Measurements from ENCODE around the gene TRIM7. TPM values are rescaled to one million over a fixed set of nuclear protein-coding genes. Genes with fewer than 3 reads are reported as not detected.
A peak's percentile ranks its signal among the peaks of the same experiment; 100 is the strongest.

TRIM7 gene
- total and polyA plus RNA-seq, 9 of the 15 experiments (the other 6 are each of a cell fraction or from before 2014, with no cell fraction given): 2.6 to 14.9 (median 8.9) TPM

- TF ChIP-seq HBP1 (CRISPR knock-in tag; IDR thresholded peaks at IDR 0.05) (peak; percentile 76), EP300 (IDR thresholded peaks at IDR 0.05; ENCODE audit: low read length) (no peak), ZNF780A (CRISPR knock-in tag; IDR thresholded peaks at IDR 0.05) (no peak), MBD2 (IDR thresholded peaks at IDR 0.05; ENCODE audit: borderline replicate concordance, low read depth) (no peak), PBX2 (CRISPR knock-in tag; IDR thresholded peaks at IDR 0.05; ENCODE audit: low read depth) (no peak), PBX2 (tag; conservative IDR thresholded peaks at IDR 0.05; ENCODE audit: low read depth) (no peak), FOSL1 (tag; conservative IDR thresholded peaks at IDR 0.05) (peak; percentile 61), ZNF165 (CRISPR knock-in tag; IDR thresholded peaks at IDR 0.05; ENCODE audit: borderline replicate concordance) (no peak), SIRT6 (IDR thresholded peaks at IDR 0.05; ENCODE audit: low read depth, low read length) (no peak), KLF10 (CRISPR knock-in tag; IDR thresholded peaks at IDR 0.05) (no peak), ZBTB8A (IDR thresholded peaks at IDR 0.05; ENCODE audit: partially characterized antibody) (no peak), CTCFL (IDR thresholded peaks at IDR 0.05; ENCODE audit: borderline replicate concordance, insufficient read depth, low read depth, low read length, poor library complexity, severe bottlenecking) (no peak), ELF4 (CRISPR knock-in tag; IDR thresholded peaks at IDR 0.05) (0 out of 2 replicates have a peak, but pooled peaks have one; percentile 16), TARDBP (IDR thresholded peaks at IDR 0.05) (no peak), ZNF175 (CRISPR knock-in tag; IDR thresholded peaks at IDR 0.05; ENCODE audit: low read depth) (peak; percentile 18; the same call in 1 of the 2 replicates), ETV1 (tag; conservative IDR thresholded peaks at IDR 0.05; ENCODE audit: low read depth) (no peak), JUND (IDR thresholded peaks at IDR 0.05; ENCODE audit: borderline replicate concordance, low read depth, low read length) (no peak), JUND (tag; IDR thresholded peaks at IDR 0.05; ENCODE audit: borderline replicate concordance, low read depth, low read length) (0 out of 3 replicates have a peak, but pooled peaks have one; percentile 33), TSHZ1 (CRISPR knock-in tag; IDR thresholded peaks at IDR 0.05) (no peak)
These were observed 18.0 kb downstream of the TRIM7 start (continued) for GRCh38 chr5:181186986-181187499.
